Astrocyte (in vitro differentiated cells and primary cell): ENCODE measurements around the gene CHMP1B. TPM values are rescaled to one million over a fixed set of nuclear protein-coding genes. Genes with fewer than 3 reads are reported as not detected.

ENCODE experiments used
- DNase-seq: peaks from one replicate; pipeline ENCODE4 v3.0.0-alpha.2; 2010; ENCODE audit warnings: low read depth
- FAIRE-seq: peaks from 2 replicates; lab custom pipeline; 2011; peaks lifted over from hg19 to GRCh38; lab: Jason Lieb, UNC
- H2AFZ ChIP-seq: 2 replicates; pipeline ENCODE4 v1.6.0; 2012; ENCODE audit warnings: low read depth, low read length, inconsistent platforms
- H3K27ac ChIP-seq: 2 replicates; pipeline ENCODE4 v1.5.1; 2011; ENCODE audit warnings: low read depth, low read length, inconsistent platforms
- H3K27me3 ChIP-seq: 2 replicates; pipeline ENCODE4 v1.6.0; 2011; ENCODE audit warnings: low read length, inconsistent platforms; ENCODE audit not compliant: insufficient read depth
- H3K36me3 ChIP-seq: 2 replicates; pipeline ENCODE4 v1.5.1; 2011; ENCODE audit warnings: low read length, inconsistent platforms; ENCODE audit not compliant: insufficient read depth
- H3K4me1 ChIP-seq: 2 replicates; pipeline ENCODE4 v1.5.1; 2011; ENCODE audit warnings: low read length, inconsistent platforms; ENCODE audit not compliant: insufficient read depth
- H3K4me2 ChIP-seq: 2 replicates; pipeline ENCODE4 v1.6.0; 2012; ENCODE audit warnings: low read length, inconsistent platforms
- H3K4me3 ChIP-seq: 2 replicates; pipeline ENCODE4 v1.5.1; 2011; ENCODE audit warnings: low read depth, mild to moderate bottlenecking, low read length, inconsistent platforms; ENCODE audit not compliant: insufficient read depth
- H3K79me2 ChIP-seq: 2 replicates; pipeline ENCODE4 v1.6.0; 2012; ENCODE audit warnings: mild to moderate bottlenecking, low read length, inconsistent platforms; ENCODE audit not compliant: insufficient read depth
- H3K9ac ChIP-seq: 2 replicates; pipeline ENCODE4 v1.6.0; 2012; ENCODE audit warnings: mild to moderate bottlenecking, low read length, inconsistent platforms
- H3K9me3 ChIP-seq: 2 replicates; pipeline ENCODE4 v1.5.1; 2012; ENCODE audit warnings: low read depth, mild to moderate bottlenecking, low read length, inconsistent platforms; ENCODE audit not compliant: insufficient read depth
- H4K20me1 ChIP-seq: 2 replicates; pipeline ENCODE4 v1.6.0; 2012; ENCODE audit warnings: low read length, inconsistent platforms; ENCODE audit not compliant: insufficient read depth
- H3K27ac Mint-ChIP-seq: one replicate; pipeline ENCODE4 v1.8.0; 2021; ENCODE audit warnings: mild to moderate bottlenecking, mixed read lengths; ENCODE audit not compliant: unreplicated experiment
- H3K27me3 Mint-ChIP-seq: one replicate; pipeline ENCODE4 v1.8.0; 2021; ENCODE audit warnings: low read depth, mixed read lengths; ENCODE audit not compliant: unreplicated experiment
- H3K36me3 Mint-ChIP-seq: one replicate; pipeline ENCODE4 v1.8.0; 2021; ENCODE audit warnings: low read depth, mixed read lengths; ENCODE audit not compliant: unreplicated experiment
- H3K4me1 Mint-ChIP-seq: one replicate; pipeline ENCODE4 v1.8.0; 2021; ENCODE audit warnings: low read depth, mixed read lengths; ENCODE audit not compliant: unreplicated experiment
- H3K4me3 Mint-ChIP-seq: one replicate; pipeline ENCODE4 v1.8.0; 2021; ENCODE audit warnings: mild to moderate bottlenecking, moderate library complexity, mixed read lengths; ENCODE audit not compliant: unreplicated experiment
- H3K9me3 Mint-ChIP-seq: one replicate; pipeline ENCODE4 v1.8.0; 2021; ENCODE audit warnings: mild to moderate bottlenecking, mixed read lengths; ENCODE audit not compliant: unreplicated experiment
- EZH2 ChIP-seq: IDR thresholded peaks from 2 replicates; pipeline ENCODE4 v1.6.1; 2012; ENCODE audit warnings: mild to moderate bottlenecking, low read length, inconsistent platforms; ENCODE audit not compliant: insufficient read depth
- total RNA-seq: library from RNA; stranded (reverse); gene quantifications from 2 replicates; pipeline ENCODE4 v1.2.1, GENCODE V29; 2021
- TF ChIP-seq, protein P1 (sequence below): IDR thresholded peaks from 2 replicates; pipeline ENCODE4 v1.5.1; 2011; ENCODE audit warnings: low read depth, mild to moderate bottlenecking, inconsistent platforms, low read length, moderate library complexity; ENCODE audit not compliant: insufficient read depth

Gene CHMP1B
- total RNA-seq, 1 donor from 2014 or later: 49.7 TPM

DNA sequence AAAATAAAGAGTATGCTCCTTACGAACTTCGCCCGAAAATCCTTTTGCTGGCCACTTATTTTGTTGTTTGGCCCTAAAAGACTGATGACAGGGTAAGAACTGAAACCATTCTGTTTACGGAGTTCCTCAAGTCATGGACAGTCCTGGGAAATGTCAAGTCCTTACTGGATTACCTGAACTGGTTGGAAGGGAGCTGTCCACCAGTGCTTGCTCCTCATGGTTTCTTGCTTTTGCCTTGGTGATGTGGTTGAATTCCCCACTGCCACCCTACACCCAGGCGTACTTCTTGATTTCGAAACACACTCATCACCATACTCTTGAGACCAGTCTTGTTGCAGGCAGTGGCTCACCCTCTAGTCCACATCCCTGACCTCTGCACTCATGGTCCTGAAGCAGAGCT lies 49.1 kb upstream of the CHMP1B start:
- no peak overlapping the region for H3K4me2 ChIP-seq
- no peaks in the 10 kb centered on the region for H3K9me3 ChIP-seq
- Mint-ChIP-seq H3K9me3 (peaks cover 5% of the 10 kb centered on the region), H3K4me1 (peaks cover 16% of the 10 kb centered on the region), H3K4me3 (no peak overlapping the region), H3K27ac (no peak overlapping the region), H3K27me3 (peaks cover 5% of the 10 kb centered on the region), H3K36me3 (no peaks in the 10 kb centered on the region)
- no peak overlapping the region for H3K9ac ChIP-seq
- FAIRE-seq (no peak), DNase-seq (no peak)
- no peak for TF ChIP-seq EZH2
- TF ChIP-seq, protein P1, sequence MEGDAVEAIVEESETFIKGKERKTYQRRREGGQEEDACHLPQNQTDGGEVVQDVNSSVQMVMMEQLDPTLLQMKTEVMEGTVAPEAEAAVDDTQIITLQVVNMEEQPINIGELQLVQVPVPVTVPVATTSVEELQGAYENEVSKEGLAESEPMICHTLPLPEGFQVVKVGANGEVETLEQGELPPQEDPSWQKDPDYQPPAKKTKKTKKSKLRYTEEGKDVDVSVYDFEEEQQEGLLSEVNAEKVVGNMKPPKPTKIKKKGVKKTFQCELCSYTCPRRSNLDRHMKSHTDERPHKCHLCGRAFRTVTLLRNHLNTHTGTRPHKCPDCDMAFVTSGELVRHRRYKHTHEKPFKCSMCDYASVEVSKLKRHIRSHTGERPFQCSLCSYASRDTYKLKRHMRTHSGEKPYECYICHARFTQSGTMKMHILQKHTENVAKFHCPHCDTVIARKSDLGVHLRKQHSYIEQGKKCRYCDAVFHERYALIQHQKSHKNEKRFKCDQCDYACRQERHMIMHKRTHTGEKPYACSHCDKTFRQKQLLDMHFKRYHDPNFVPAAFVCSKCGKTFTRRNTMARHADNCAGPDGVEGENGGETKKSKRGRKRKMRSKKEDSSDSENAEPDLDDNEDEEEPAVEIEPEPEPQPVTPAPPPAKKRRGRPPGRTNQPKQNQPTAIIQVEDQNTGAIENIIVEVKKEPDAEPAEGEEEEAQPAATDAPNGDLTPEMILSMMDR: no peak
- H3K4me1 ChIP-seq: no peaks in the 10 kb centered on the region
- no peaks in the 10 kb centered on the region for H3K36me3 ChIP-seq
- no peak overlapping the region for H2AFZ ChIP-seq
- peaks cover 3% of the 10 kb centered on the region for H3K27me3 ChIP-seq
- H3K4me3 ChIP-seq: no peak overlapping the region
- no peaks in the 10 kb centered on the region for H3K79me2 ChIP-seq
- no peak overlapping the region for H3K27ac ChIP-seq
- H4K20me1 ChIP-seq: no peaks in the 10 kb centered on the region

DNA sequence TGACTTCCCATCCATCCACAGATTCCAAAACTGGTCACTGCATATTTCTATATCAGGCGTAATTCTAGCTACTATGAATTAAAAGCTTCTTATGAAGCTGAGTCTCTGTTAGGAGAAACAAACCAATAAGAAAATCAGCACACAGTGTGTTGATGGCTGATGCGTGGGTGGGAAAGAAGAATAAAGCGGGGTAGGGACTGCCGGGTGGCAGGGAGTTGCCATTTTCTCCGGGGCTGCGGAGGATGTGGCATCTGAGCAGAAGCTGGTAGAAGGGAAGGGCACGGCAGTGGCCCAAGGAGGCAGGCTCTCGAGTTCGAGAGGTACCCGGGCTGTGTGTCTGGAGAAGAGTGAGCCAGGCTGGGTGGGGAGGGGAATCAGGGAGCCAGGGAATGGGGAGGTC lies 48.6 kb upstream of the CHMP1B start:
- H3K4me3 Mint-ChIP-seq: no peak overlapping the region
- Histone ChIP-seq H3K36me3 (no peaks in the 10 kb centered on the region), H3K9ac (no peak overlapping the region), H3K79me2 (no peaks in the 10 kb centered on the region), H4K20me1 (no peaks in the 10 kb centered on the region), H3K27me3 (peaks cover 3% of the 10 kb centered on the region), H3K4me3 (no peak overlapping the region), H3K27ac (no peak overlapping the region), H2AFZ (no peak overlapping the region), H3K4me2 (no peak overlapping the region), H3K4me1 (peaks cover 4% of the 10 kb centered on the region), H3K9me3 (no peaks in the 10 kb centered on the region)
- DNase-seq: no peak
- TF ChIP-seq EZH2: no peak
- TF ChIP-seq, protein P1: no peak
- peaks cover 21% of the 10 kb centered on the region for H3K4me1 Mint-ChIP-seq
- H3K36me3 Mint-ChIP-seq: no peaks in the 10 kb centered on the region
- no peak for FAIRE-seq
- H3K27ac Mint-ChIP-seq: no peak overlapping the region
- peaks cover 5% of the 10 kb centered on the region for H3K9me3 Mint-ChIP-seq
- H3K27me3 Mint-ChIP-seq: peaks cover 5% of the 10 kb centered on the region

DNA sequence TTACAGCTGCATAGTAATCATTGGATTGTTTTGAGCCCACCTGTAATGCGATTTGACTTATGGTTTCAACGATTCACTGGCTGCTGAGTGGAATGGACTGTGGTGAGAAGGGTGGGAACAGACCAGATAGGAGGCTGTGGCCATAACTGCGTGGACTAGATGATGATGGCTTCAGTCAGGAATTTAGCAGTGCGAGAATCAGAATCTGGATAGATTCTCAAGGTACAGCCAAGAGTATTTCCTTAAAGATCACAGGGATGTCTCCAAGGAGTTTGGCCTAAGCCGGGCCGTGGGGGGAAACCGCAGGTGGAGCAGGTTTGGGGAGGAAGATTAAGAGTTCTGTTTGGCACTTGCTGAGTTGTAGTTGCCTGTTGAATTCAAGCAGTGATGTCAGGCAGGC lies 44.0 kb upstream of the CHMP1B start:
- Histone ChIP-seq H3K4me2 (peak overlapping the region; percentile 62), H4K20me1 (no peaks in the 10 kb centered on the region)

More for the DNA sequence above, 44.0 kb upstream of the CHMP1B start:
- no peak overlapping the region for H3K4me3 ChIP-seq
- H3K9ac ChIP-seq: peak overlapping the region; percentile 33
- no peak for FAIRE-seq
- no peaks in the 10 kb centered on the region for H3K79me2 ChIP-seq
- Mint-ChIP-seq H3K27me3 (peaks cover 4% of the 10 kb centered on the region), H3K4me3 (peak overlapping the region; percentile 66), H3K4me1 (peaks cover 30% of the 10 kb centered on the region), H3K27ac (peak overlapping the region; percentile 91), H3K36me3 (no peaks in the 10 kb centered on the region), H3K9me3 (peaks cover 3% of the 10 kb centered on the region)
- TF ChIP-seq EZH2: no peak
- TF ChIP-seq, protein P1: no peak
- no peak overlapping the region for H2AFZ ChIP-seq
- no peaks in the 10 kb centered on the region for H3K36me3 ChIP-seq
- peaks cover 11% of the 10 kb centered on the region for H3K4me1 ChIP-seq
- H3K9me3 ChIP-seq: no peaks in the 10 kb centered on the region
- H3K27me3 ChIP-seq: peaks cover 3% of the 10 kb centered on the region
- DNase-seq: peak; percentile 32
- peak overlapping the region; percentile 77 for H3K27ac ChIP-seq
